SK-N-SH (cell line): ENCODE results near the gene CTSA. TPM values are rescaled to one million over a fixed set of nuclear protein-coding genes. Genes with fewer than 3 reads are reported as not detected.

Experiments
- CTCF ChIA-PET: fragments of 300-600, 350-600 bp; formaldehyde crosslinking; extraction: SDS; loops from one replicate; lab custom pipeline; 2021; lab: Yijun Ruan, JAX
- POLR2A ChIA-PET: fragments of 350-600 bp; sonication (Branson Sonifier 250); formaldehyde crosslinking; extraction: SDS; loops from one replicate; lab custom pipeline; 2020; ENCODE audit warnings: antibody characterized with exemption, inconsistent platforms; lab: Yijun Ruan, JAX
- DNase-seq: peaks from one replicate; pipeline ENCODE4 v3.0.0; 2012
- H2AFZ ChIP-seq: fragments of 200-600 bp; sonication (generic); 2 replicates; pipeline ENCODE4 v1.8.1; 2016; ENCODE audit warnings: antibody characterized with exemption, mild to moderate bottlenecking, low read depth
- H3F3A ChIP-seq: fragments of 200-600 bp; sonication (generic); replicated peaks from 2 replicates; pipeline ENCODE3; 2016; ENCODE audit warnings: antibody characterized with exemption, mild to moderate bottlenecking; ENCODE audit not compliant: insufficient read depth
- H3K27ac ChIP-seq, 2 experiments: fragments of 200-500 bp in 1 of 2; fragments of 200-600 bp in 1 of 2; sonication (Bioruptor generic) in 1 of 2; sonication (generic), shearing (Covaris generic) in 1 of 2; 2 replicates each; pipeline versions ENCODE4 v1.5.1 to v1.6.1; 2014 to 2016; ENCODE audit warnings: low read depth in 2 of 2, inconsistent platforms in 1 of 2, low read length in 1 of 2, mild to moderate bottlenecking in 1 of 2, mixed read lengths in 1 of 2
- H3K27me3 ChIP-seq: fragments of 200-600 bp; sonication (generic), shearing (Covaris generic); 2 replicates; pipeline ENCODE4 v1.6.1; 2016; ENCODE audit warnings: mixed run types; ENCODE audit not compliant: insufficient read depth
- H3K36me3 ChIP-seq, 2 experiments: fragments of 200-500 bp in 1 of 2; fragments of 200-600 bp in 1 of 2; sonication (Bioruptor generic) in 1 of 2; sonication (generic) in 1 of 2; replicated peaks in 1 of 2; 2 replicates each; pipeline versions ENCODE3 to v1.5.1; 2014 to 2016; ENCODE audit warnings: low read length in 1 of 2, mild to moderate bottlenecking in 1 of 2; ENCODE audit not compliant: insufficient read depth in 2 of 2, control insufficient read depth in 1 of 2
- H3K4me1 ChIP-seq, 2 experiments: fragments of 200-500 bp in 1 of 2; fragments of 200-600 bp in 1 of 2; sonication (Bioruptor generic) in 1 of 2; sonication (generic), shearing (Covaris generic) in 1 of 2; 2 replicates each; pipeline versions ENCODE4 v1.5.1 to v1.6.1; 2014 to 2016; ENCODE audit warnings: low read depth in 1 of 2, low read length in 1 of 2, mixed run types in 1 of 2; ENCODE audit not compliant: insufficient read depth in 2 of 2, control insufficient read depth in 1 of 2
- H3K4me2 ChIP-seq: fragments of 200-600 bp; sonication (generic), shearing (Covaris generic); 2 replicates; pipeline ENCODE4 v1.6.1; 2017; ENCODE audit warnings: mixed run types
- H3K4me3 ChIP-seq, 2 experiments: fragments of 200-500 bp in 1 of 2; fragments of 200-600 bp in 1 of 2; sonication (Bioruptor generic) in 1 of 2; sonication (generic), shearing (Covaris generic) in 1 of 2; 2 replicates each; pipeline versions ENCODE4 v1.5.1 to v1.8.1; 2014 to 2016; ENCODE audit warnings: low read depth in 2 of 2, inconsistent platforms in 1 of 2, low read length in 1 of 2, mild to moderate bottlenecking in 1 of 2, mixed read lengths in 1 of 2, moderate library complexity in 1 of 2
- H3K79me2 ChIP-seq: fragments of 200-600 bp; sonication (generic); 2 replicates; pipeline ENCODE4 v1.8.1; 2017; ENCODE audit warnings: mild to moderate bottlenecking; ENCODE audit not compliant: insufficient read depth
- H3K9ac ChIP-seq: fragments of 200-600 bp; sonication (generic); 2 replicates; pipeline ENCODE4 v1.6.1; 2017; ENCODE audit warnings: mixed run types
- H3K9me2 ChIP-seq: fragments of 200-600 bp; sonication (generic); 2 replicates; pipeline ENCODE4 v1.6.1; 2017; ENCODE audit warnings: mixed run types
- H3K9me3 ChIP-seq: fragments of 200-600 bp; sonication (generic); 2 replicates; pipeline ENCODE4 v1.6.1; 2017; ENCODE audit warnings: mixed run types, mild to moderate bottlenecking, moderate library complexity
- H4K20me1 ChIP-seq: fragments of 200-600 bp; sonication (generic); 2 replicates; pipeline ENCODE4 v1.6.1; 2017; ENCODE audit warnings: mild to moderate bottlenecking, mixed run types; ENCODE audit not compliant: insufficient read depth
- ELF1 ChIP-seq: IDR thresholded peaks from 2 replicates; pipeline ENCODE4 v1.4.0; 2012
- EZH2phosphoT487 ChIP-seq: fragments of 200-600 bp; sonication (generic); IDR thresholded peaks from 2 replicates; pipeline ENCODE4 v1.6.1; 2017; ENCODE audit warnings: low read depth, mixed run types, mild to moderate bottlenecking, antibody characterized with exemption, moderate library complexity, borderline replicate concordance
- FOSL2 ChIP-seq: IDR thresholded peaks from 2 replicates; pipeline ENCODE4 v1.4.0; 2012; ENCODE audit warnings: low read depth, mild to moderate bottlenecking, moderate library complexity, borderline replicate concordance
- FOXJ3 ChIP-seq: sonication (generic); formaldehyde crosslinking; IDR thresholded peaks from 2 replicates; pipeline ENCODE4 v1.5.1; 2020; ENCODE audit warnings: mild to moderate bottlenecking, missing genetic modification reagents
- FOXM1 ChIP-seq: IDR thresholded peaks from 2 replicates; pipeline ENCODE4 v1.4.0; 2012; ENCODE audit warnings: low read depth, mild to moderate bottlenecking
- JUND ChIP-seq: IDR thresholded peaks from 2 replicates; pipeline ENCODE4 v1.4.0; 2012
- POLR2AphosphoS5 ChIP-seq: IDR thresholded peaks from 2 replicates; pipeline ENCODE4 v1.6.1; 2012; ENCODE audit warnings: low read depth, low read length
- RAD21 ChIP-seq: IDR thresholded peaks from 2 replicates; pipeline ENCODE4 v1.6.1; 2012; ENCODE audit warnings: mild to moderate bottlenecking, low read length
- RCOR1 ChIP-seq: fragments of 150-350 bp; IDR thresholded peaks from 2 replicates; pipeline ENCODE4 v1.6.1; 2017; ENCODE audit warnings: antibody characterized with exemption, low read length
- RFX5 ChIP-seq: IDR thresholded peaks from 2 replicates; pipeline ENCODE4 v1.6.1; 2012; ENCODE audit warnings: mild to moderate bottlenecking, improper control_type of control experiment, low read length
- TAF1 ChIP-seq: IDR thresholded peaks from 2 replicates; pipeline ENCODE4 v1.6.1; 2012; ENCODE audit warnings: low read depth, mild to moderate bottlenecking, low read length, moderate library complexity, borderline replicate concordance
- TCF12 ChIP-seq: IDR thresholded peaks from 2 replicates; pipeline ENCODE4 v1.4.0; 2012
- USF1 ChIP-seq: IDR thresholded peaks from 2 replicates; pipeline ENCODE4 v1.4.0; 2012; ENCODE audit warnings: low read depth, borderline replicate concordance
- YY1 ChIP-seq: IDR thresholded peaks from 2 replicates; pipeline ENCODE4 v1.4.0; 2012; ENCODE audit warnings: low read depth, mild to moderate bottlenecking
- WGBS: methylation state at CpG from one replicate; pipeline ENCODE4 v1.1.6; 2017; ENCODE audit warnings: low lambda C conversion rate; 5-methylcytosine and 5-hydroxymethylcytosine counted together
- polyA plus RNA-seq, 3 experiments: library from polyadenylated mRNA; depleted of rRNA; stranded (reverse); fragments of >200 nt; gene quantifications; 2 replicates each; pipeline ENCODE4 v1.2.3, GENCODE V29; 2012

CTSA gene
- polyA plus RNA-seq, 1 of the 3 experiments (the other 2 are of a cell fraction), result 338 TPM

- Histone ChIP-seq H3F3A (no peaks in the 10 kb centered on the region), H3K79me2 (no peaks in the 10 kb centered on the region), H3K9ac (no peak overlapping the region), H3K9me3 (no peaks in the 10 kb centered on the region), H3K27ac (no peak overlapping the region), H4K20me1 (no peaks in the 10 kb centered on the region), H3K36me3 (peaks cover 26 to 84% of the 10 kb centered on the region in 2 experiments), H3K4me3 (no peak overlapping the region), H3K4me2 (no peak overlapping the region), H2AFZ (no peak overlapping the region), H3K27me3 (no peaks in the 10 kb centered on the region), H3K9me2 (no peaks in the 10 kb centered on the region), H3K4me1 (peaks cover 0 to 5% of the 10 kb centered on the region in 2 experiments; a peak in 1 of 4 replicates)
- WGBS, result 87% methylated on average over 6 of the region's 13 CpGs
- TF ChIP-seq RFX5 (no peak), FOXM1 (no peak), FOXJ3 (CRISPR knock-in tag) (no peak), USF1 (no peak), RAD21 (no peak), FOSL2 (no peak), TAF1 (no peak), RCOR1 (no peak), JUND (no peak), EZH2phosphoT487 (no peak), POLR2AphosphoS5 (no peak), TCF12 (no peak), ELF1 (no peak)
- ChIA-PET POLR2A (no interaction called here), CTCF (interaction anchor here (4.4 kb wide), 1 partner anchor 24 kb away, joined by 27 read pairs; no protein-coding TSS in a partner anchor)
- no peak for DNase-seq
Observed at GRCh38 chr20:45945678-45946148, 54.6 kb downstream of the CTSA start.

- ChIA-PET POLR2A (interaction anchor here (1.5 to 4.6 kb wide), 2 partner anchors 11 kb away, joined by 3 to 41 read pairs; partner anchors contain the start of gene PCIF1), CTCF (interaction anchor here (0.9 to 4.4 kb wide), 3 partner anchors 13 to 23 kb away, joined by 3 to 27 read pairs (median 3); no protein-coding TSS in a partner anchor)
- no peak for TF ChIP-seq YY1
Observed at GRCh38 chr20:45946149-45946970, 55.2 kb downstream of the CTSA start.

More at GRCh38 chr20:45946149-45946970, 55.2 kb downstream of the CTSA start:
- no peak overlapping the region for H3K27ac ChIP-seq
- 95% methylated on average over 12 of the region's 20 CpGs for WGBS
- H4K20me1 ChIP-seq, result no peaks in the 10 kb centered on the region
- H3F3A ChIP-seq, result no peaks in the 10 kb centered on the region
- H3K4me2 ChIP-seq, result no peak overlapping the region
- H3K9ac ChIP-seq, result no peak overlapping the region
- no peak overlapping the region for H3K4me3 ChIP-seq
- H3K9me2 ChIP-seq, result no peaks in the 10 kb centered on the region
- H3K27me3 ChIP-seq, result no peaks in the 10 kb centered on the region
- no peak overlapping the region for H2AFZ ChIP-seq
- H3K79me2 ChIP-seq, result no peaks in the 10 kb centered on the region
- DNase-seq, result no peak
- no peaks in the 10 kb centered on the region for H3K9me3 ChIP-seq
- peaks cover 26 to 80% of the 10 kb centered on the region in 2 experiments for H3K36me3 ChIP-seq
- H3K4me1 ChIP-seq, result peaks cover 0 to 5% of the 10 kb centered on the region in 2 experiments; a peak in 1 of 4 replicates
